22Rv1 (cell line): ENCODE results near the gene STK32A.

Experiments
- H3K27ac ChIP-seq: fragments of 450-650 bp; 2 replicates; pipeline ENCODE4 v1.5.1; 2017
- ZFX ChIP-seq: fragments of 450-650 bp; IDR thresholded peaks from 2 replicates; pipeline ENCODE4 v1.6.1; 2017; ENCODE audit warnings: antibody characterized with exemption, borderline replicate concordance
- TF ChIP-seq, protein P1 (sequence below): fragments of 450-650 bp; IDR thresholded peaks from 2 replicates; pipeline ENCODE4 v1.5.1; 2017; ENCODE audit warnings: mild to moderate bottlenecking

The STK32A gene

GRCh38 chr5:147390654-147391225, 155.9 kb downstream of the STK32A start:
- no peak for TF ChIP-seq ZFX
- TF ChIP-seq, protein P1, sequence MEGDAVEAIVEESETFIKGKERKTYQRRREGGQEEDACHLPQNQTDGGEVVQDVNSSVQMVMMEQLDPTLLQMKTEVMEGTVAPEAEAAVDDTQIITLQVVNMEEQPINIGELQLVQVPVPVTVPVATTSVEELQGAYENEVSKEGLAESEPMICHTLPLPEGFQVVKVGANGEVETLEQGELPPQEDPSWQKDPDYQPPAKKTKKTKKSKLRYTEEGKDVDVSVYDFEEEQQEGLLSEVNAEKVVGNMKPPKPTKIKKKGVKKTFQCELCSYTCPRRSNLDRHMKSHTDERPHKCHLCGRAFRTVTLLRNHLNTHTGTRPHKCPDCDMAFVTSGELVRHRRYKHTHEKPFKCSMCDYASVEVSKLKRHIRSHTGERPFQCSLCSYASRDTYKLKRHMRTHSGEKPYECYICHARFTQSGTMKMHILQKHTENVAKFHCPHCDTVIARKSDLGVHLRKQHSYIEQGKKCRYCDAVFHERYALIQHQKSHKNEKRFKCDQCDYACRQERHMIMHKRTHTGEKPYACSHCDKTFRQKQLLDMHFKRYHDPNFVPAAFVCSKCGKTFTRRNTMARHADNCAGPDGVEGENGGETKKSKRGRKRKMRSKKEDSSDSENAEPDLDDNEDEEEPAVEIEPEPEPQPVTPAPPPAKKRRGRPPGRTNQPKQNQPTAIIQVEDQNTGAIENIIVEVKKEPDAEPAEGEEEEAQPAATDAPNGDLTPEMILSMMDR, result no peak
- H3K27ac ChIP-seq, result no peak overlapping the region

DNA sequence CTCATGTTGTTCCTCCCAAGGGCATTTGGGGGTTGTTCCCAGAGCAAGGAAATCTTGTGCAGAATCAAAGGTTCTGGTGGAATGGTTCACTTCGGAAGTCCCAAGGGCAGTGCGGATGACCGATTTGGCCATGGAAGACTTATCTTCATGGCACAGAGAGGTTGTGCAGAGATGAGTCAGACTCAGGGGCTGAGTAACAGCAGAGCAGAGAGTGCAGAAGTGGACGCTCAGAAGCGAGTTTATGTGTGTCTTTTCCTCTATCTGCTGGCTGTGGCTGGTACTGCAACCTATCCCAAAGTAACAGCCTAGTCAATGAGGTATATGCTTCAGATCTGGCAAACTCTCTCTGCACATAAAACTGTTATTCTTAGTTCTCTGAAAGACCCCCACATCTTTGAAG, 157.0 kb downstream of the STK32A start:
- TF ChIP-seq ZFX, result no peak
- TF ChIP-seq, protein P1, result peak; percentile 38
- no peak overlapping the region for H3K27ac ChIP-seq

DNA sequence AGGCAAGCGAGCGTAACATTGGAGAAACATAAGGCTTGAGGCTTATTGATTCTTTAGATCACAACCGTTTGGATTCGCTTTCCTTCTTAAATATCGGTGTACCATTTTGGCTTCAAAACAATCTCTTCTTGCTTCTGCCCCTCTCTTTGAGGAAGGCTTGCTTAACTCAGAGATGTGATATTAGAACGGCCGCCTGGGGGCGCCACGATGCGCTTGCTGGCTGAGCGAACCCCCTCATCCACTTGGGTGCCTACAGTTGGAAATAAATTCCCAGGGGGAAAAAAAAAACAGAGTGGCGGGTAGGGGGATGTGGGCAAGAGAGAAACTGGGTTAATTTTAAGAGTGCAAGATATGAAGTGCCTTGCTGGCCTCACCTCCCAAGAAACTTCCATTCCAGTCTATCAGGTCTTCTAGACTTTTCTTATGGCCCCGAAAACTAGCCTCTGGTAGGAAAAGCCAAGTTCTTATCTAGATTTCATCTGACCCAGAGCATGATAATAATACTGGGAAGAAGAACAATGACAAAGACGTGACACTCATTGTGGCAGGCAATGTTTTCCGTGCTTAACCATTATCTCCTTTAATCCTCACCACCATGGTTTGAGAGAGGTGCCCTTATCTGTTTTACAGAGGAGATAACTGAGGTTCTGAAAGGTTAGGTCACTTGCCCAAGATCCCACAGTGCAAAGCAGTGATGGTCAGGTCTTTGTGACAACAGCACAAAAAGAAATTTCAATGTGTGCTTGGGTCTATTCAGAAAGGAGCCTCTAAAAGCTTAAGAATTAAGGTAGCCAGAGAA, 159.2 kb downstream of the STK32A start:
- no peak overlapping the region for H3K27ac ChIP-seq
- TF ChIP-seq, protein P1, result peak; percentile 48
- no peak for TF ChIP-seq ZFX

DNA sequence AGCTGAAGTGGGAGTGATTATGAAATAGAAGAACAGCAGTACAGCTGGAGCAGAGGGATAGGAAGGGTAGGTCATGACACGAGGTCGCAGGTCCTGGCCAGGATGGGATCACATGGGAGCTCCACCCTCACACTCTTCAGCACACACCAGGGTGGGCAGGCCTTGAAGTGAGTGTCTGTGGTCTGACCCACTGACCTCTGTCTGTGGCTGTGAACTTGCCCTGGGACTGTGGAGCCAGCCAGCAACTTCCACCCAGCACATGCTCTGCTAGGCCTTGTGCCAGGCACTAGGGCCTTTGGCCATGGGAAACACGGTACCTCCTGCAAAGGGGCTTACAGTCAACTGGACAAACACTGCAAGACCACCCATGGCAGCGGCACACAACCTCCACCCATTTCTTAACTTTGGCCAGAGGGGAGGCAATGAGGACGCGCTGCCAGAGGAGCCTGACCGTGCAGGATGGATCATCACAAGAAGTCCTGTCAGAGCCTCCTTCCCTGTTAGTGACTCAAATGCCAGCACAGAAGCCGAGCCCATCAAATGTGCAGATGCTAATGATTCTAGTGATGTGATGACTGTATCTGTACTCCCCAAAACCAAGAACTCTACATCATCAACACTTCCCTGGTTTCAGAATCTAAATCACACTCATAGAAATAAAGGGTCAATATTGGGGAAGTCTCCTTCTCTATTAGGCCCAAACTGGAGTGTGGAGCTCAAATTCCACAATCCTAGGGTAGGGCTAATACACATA, 161.4 kb downstream of the STK32A start:
- H3K27ac ChIP-seq, result no peak overlapping the region

GRCh38 chr5:147397616-147398015, 162.8 kb downstream of the STK32A start:
- TF ChIP-seq, protein P1, result peak; percentile 33
- no peak for TF ChIP-seq ZFX

More for the DNA sequence above, 161.4 kb downstream of the STK32A start:
- TF ChIP-seq ZFX, result no peak
- TF ChIP-seq, protein P1, result no peak

GRCh38 chr5:147398860-147399259, 164.0 kb downstream of the STK32A start:
- no peak overlapping the region for H3K27ac ChIP-seq
- TF ChIP-seq, protein P1, result no peak
- TF ChIP-seq ZFX, result no peak

More at GRCh38 chr5:147397616-147398015, 162.8 kb downstream of the STK32A start:
- no peak overlapping the region for H3K27ac ChIP-seq
